NCI-H748 treated with DMSO at 0.1 percent for 48 hours (cell line): Measurements from ENCODE around the gene HIP1R.
"Not testable (repeated sequence)": the region's sequence is repeated elsewhere in the genome, so short reads cannot be mapped to it uniquely, and the experiment has no call there.

Source experiments
- DNase-seq: peaks from one replicate; lab custom pipeline; 2025; lab: John Stamatoyannopoulos, UW

Gene HIP1R

GRCh38 chr12:122874081-122874480 lies 38.8 kb downstream of the HIP1R start:
- DNase-seq, result no peak

DNA sequence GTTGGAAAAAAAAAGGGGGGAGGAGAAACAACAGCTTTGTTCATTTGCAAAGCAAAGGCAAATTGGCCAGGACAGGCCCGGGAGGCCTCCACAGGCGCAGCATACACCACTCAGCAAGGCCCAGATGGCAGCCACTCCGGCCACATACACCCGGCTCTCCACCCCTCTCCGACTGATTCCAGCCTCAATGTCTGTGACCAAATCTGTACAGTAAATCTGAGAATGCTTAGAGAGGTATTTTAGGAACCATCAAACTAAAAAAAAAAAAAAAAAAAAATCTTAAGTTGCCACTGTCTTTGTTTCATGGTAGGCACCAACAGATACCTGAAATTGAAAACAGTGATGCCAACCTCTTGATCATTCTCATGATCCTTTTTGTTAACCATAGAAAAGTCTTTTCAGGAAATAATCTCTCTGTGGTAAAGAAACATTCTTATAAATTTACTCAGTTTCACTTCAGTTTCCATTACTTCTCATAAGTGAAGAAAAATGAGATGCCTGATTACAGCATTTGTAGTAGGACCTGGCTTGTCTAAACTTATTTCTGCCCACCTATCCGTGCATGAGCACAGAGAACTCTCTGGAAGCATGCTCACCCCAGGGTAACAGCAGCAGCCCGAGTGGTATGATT lies 40.4 kb downstream of the HIP1R start:
- no peak for DNase-seq

GRCh38 chr12:122876281-122876680 lies 41.0 kb downstream of the HIP1R start:
- DNase-seq, result not testable (repeated sequence)

- DNase-seq, result no peak
Observed at GRCh38 chr12:122876731-122877130, 41.5 kb downstream of the HIP1R start.

DNA sequence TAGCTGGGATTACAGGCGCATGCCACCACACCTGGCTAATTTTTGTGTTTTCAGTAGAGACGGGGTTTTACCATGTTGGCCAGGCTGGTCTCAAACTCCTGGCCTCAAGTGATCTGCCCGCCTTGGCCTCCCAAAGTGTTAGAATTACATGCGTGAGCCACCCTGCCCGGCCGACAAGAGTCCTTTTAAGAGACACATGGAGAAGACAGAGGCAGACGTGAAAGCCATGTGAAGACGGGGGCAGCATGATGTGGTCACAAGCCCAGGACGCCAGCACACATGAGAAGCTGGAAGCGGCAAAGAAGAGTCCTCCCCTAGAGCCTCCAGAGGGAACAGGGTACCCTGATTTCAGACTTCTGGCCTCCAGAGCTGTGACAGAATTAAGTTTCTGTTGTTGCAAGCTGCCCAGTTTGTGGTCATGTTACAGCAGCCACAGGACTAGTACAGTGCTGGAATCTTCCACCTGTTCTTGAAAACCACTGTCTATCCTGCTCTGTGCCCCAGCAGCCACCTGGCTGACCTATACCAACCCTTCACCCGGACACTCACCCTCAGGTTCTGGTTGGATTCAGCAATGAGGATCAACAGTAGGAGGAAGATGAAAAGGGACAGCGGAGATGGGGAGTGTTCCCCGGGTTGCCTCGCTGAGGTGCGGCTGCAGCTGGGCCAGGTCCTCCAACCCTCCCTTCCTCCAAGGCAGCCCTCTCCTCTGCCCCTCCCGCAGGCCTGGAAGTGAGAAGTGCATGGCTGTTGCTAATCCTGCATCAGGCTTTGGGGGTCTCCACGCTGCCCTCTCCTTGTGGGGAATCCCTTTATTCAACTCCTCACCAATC lies 43.7 kb downstream of the HIP1R start:
- DNase-seq, result no peak

- DNase-seq, result no peak
Observed at GRCh38 chr12:122880155-122880667, 45.0 kb downstream of the HIP1R start.

DNA sequence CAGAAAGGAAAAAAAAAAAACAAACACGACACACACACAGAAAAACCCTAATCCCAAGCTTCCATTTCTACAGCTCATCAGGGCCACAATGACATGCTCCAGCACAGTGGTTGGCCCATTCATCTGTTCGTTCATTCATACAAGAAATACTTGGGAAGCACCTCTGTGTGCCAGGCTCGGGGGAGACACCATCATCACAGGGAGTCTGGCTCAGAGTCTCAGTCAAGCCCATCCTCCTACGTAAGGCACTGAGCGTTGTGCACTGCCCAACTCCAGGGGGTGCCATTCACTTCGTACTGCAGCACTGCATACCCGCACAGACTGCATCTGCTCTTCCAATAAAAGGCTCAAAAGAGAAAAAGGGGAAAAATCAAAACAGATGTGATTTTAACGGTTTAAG lies 45.4 kb downstream of the HIP1R start:
- DNase-seq, result no peak

GRCh38 chr12:122882908-122883558 lies 47.8 kb downstream of the HIP1R start:
- DNase-seq, result no peak

GRCh38 chr12:122884091-122884826 lies 49.0 kb downstream of the HIP1R start:
- no peak for DNase-seq

- DNase-seq, result no peak
Observed at GRCh38 chr12:122884860-122885259, 49.6 kb downstream of the HIP1R start.

GRCh38 chr12:122886161-122886560 lies 50.9 kb downstream of the HIP1R start:
- DNase-seq, result no peak

DNA sequence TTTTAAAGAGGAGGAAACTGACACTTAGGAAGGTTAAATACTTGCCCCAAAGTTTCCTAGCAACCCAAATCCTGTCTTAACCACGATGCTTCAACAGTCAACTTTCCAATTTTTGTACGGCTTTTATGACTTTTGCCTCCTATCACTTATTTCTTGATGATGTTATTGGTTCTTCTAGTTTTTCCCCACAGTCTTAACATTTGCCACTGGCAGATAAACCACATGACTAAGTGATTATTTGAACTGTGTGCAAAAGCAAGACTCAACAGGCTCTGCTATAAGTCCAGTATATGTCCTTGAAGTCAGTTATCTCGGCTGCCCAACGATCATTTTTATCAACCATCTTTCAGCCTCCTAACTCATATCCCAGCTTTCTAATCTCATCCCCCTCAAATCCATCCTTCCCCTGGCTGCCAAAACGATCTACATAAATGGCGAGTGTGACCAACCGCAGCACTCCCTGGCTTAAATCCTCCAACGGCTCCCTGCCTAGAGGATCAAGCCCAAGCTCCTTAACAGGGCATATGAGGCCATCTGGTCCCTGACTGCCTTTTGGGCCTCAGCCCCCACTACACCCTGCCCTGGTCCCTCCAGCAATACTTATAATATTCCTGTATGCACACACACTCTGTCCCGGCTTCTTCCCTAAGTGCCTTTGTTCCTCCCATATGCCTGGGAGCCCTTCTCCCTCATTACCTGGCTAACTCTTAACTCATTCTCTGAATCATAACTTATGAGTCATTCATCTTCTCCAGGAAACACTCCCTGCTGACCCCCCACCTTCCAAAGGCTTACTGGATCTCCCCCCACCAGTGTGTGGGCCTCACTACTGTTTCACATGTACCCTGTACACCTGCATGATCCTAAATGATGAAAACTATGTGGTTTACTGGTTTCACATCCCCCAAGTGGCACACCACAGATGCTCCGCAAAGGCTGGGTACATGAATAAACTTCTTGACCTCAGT lies 51.9 kb downstream of the HIP1R start:
- DNase-seq, result no peak

DNA sequence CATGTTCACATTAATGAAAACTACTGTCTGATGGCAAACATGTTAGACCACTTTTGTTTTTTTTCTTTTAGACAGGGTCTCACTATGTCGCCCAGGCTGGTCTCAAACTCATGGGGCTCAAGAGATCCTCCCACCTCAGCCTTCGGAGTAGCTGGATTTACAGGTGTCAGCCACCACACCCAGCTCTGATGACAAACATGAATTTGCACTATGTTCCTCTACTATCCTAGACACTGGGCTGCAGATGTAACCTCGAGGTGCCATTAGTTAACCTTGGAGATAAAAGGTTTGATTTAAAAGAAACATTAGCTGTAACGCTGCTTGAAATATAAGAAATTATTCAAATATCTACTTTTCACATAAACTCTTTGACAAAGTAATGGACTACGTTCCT lies 52.6 kb downstream of the HIP1R start:
- no peak for DNase-seq

GRCh38 chr12:122888232-122888752 lies 53.0 kb downstream of the HIP1R start:
- peak; percentile 31 for DNase-seq

DNA sequence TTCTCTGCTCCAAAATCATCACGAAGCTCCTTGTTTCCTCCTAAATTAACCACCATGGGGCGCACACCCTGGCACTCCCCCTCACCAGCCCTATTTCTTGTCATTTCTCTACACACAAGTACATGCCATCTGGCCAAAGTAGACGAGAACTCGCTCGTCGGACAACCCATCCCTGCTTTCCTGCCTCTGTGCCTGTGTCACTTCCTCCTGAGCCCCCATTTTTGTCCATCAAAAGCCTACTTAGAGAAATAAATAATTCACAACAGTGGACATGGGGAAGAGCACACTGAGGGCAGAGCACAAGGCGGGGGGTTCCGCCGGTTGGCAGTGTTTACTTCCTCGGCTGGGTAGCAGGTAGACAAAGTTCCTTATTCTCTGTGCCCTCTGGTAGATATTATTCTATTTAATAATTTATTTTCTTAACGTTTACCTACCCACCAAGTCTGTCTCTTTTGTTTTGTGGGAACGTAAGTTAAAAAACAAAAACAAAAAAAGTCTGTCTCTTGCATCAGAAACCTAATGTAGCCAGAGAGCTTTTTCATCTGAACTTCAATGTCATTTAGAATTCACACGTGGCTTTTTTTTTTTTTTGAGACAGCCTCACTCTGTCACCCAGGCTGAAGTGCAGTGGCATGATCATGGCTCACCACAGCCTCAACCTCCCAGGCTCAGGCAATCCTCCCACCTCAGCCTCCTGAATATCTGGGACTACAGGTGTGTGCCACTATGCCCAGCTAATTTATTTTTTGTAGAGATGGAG lies 54.7 kb downstream of the HIP1R start:
- no peak for DNase-seq

DNA sequence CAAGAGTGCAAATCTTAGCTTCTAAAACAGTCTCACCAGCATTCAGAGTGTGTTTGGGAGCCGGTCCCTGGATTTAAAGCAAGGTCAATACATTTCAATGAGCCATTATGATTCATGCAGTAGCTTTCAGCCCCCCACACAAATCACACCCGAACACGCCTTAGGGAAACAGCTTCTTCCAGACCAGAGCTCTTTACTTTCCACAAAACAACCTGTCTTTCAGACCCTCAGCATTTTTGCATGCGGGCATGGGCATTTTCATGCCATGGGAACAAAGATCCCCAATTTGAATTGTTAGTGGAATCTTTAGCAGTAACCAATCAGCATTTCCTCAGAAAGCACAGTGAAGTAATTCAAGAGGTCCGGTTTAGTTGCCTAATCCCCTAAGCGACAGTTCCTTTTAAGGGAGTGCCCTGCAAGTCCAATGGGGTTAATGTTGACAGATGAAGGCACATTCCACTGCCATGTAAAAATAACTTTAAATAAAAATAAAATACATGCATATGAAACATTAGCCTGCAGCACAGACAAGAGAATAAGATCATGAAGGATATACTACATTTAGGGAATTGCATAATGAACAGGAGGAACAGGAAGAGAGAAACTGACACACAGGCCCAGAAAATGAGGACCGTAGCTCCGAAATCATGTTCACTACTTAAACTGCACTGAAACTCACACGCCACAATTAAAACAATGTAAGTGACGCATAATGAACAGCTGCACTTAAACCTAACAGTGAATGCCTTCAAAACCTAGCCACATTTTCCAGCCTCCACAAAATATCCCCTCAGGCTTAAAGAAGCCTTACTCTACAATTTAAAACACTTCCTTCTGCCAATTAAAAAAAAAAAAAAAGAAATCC lies 56.6 kb downstream of the HIP1R start:
- DNase-seq, result no peak

DNA sequence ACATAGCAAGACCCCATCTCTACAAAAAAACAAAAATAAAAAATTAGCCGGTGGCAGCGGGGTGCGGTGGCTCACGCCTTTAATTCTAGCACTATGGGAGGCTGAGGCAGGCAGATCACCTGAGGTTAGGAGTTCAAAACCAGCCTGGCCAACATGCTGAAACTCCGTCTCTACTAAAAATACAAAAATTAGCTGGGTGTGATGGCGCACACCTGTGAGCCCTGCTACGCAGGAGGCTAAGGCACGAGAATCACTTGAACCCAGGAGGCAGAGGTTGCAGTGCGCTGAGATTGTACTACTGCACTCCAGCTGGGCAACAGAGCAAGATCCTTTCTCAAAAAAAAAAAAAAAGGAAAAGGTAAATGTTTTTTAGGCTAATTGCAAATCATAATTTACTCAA lies 57.5 kb downstream of the HIP1R start:
- DNase-seq, result not testable (repeated sequence)

- DNase-seq, result no peak
Observed at GRCh38 chr12:122893208-122894153, 58.2 kb downstream of the HIP1R start.
